ENCODE measurements around the gene EPHA2.
"Not testable (repeated sequence)": the region's sequence is repeated elsewhere in the genome, so short reads cannot be mapped to it uniquely, and the experiment has no call there.

The EPHA2 gene

DNA sequence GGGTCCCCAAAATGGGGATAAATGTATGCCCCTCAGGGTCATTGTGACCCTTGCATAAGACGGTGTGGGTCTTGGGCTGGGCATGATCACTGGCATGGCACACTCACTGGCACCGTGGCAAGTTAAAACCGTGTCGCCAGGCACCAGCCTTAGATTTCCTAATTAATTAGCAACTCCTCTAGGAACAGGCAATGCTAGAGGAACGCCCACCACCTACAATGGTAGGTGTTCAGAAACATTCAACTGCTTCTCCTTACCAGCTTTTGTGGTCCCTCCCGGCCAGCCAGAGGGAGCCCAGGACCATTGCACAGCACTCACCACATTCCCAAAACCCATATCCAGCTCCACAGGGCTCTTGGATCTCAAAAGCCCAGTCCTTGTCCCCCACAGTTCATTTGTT is 36.4 kb downstream of the EPHA2 start:
- DNase-seq (ENCODE audit: low read depth) = no peak

DNA sequence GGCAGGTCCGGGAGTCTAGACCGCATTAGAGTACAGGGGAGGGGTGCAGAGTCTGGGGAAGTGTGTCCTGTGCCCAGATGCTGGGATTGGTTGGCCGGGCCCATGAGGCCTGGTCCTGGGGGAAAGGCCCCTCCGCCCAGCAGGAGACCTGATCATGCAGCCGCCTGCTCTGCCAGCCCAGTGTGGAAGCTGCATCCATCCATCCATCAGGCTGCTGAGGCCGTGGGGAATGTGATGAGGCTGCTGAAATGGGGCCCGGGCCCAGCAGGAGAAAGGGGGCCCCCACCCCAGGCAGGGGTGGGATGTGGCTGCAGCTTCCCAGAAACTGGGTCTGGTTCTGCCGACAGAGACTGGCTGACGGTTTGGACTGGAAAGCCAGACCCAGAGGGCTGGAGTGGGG is 37.2 kb downstream of the EPHA2 start:
- DNase-seq (ENCODE audit: low read depth) = no peak

DNA sequence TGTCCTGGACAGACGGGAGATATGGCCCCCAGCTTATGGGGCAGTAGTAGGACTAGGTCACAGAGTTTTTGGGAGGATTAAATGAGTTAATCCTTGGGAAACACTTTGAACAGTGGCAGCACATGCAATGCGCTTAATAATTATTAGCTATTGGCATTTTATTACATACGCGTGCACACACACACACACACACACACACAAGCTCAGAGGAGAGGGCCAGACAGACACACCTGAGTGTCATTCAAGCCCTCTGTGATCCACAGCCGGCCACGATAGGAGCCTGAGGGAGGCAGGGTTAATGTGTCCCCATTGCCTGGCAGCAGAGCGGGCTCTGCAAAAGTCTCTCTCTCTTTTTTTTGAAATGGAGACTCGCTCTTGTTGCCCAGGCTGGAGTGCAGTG is 37.9 kb downstream of the EPHA2 start:
- no peak for DNase-seq (ENCODE audit: low read depth)

DNA sequence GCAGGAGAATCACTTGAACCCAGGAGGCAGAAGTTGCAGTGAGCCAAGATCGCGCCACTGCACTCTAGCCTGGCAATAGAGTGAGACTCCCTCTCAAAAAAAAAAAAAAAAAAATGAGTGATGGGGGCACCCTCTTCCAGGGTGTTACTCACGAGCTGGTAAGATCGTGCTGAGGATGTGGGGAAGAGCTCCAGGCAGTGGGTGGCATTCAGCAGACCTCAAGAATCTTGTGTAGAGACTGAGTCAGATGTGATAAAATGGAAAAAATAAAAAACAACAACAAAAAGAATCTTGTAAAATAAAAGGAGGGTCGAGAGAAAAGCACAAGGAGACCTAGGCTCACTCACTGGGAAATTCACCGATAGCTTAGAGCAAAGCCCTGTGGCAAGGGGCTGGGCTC is 38.5 kb downstream of the EPHA2 start:
- no peak for DNase-seq (ENCODE audit: low read depth)

DNA sequence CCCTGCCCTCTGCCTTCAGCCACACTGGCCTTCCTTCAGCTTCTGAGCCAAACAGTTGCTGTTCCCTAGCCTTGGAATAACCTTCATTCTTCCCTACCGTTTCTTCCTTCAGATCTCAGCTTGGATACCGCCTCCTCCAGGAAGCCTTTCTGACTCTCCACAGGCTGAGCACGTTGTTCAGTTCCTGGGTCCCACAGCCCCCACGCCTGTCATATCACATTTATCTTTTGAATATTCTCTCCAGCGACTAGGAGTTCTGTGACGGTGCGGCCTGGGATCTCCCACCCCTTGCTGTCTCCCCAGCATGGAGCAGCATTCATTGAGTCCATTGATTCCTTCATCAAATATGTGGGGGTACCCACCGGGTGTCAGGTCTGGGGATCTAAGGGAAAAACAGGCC is 39.2 kb downstream of the EPHA2 start:
- DNase-seq (ENCODE audit: low read depth) = no peak

DNA sequence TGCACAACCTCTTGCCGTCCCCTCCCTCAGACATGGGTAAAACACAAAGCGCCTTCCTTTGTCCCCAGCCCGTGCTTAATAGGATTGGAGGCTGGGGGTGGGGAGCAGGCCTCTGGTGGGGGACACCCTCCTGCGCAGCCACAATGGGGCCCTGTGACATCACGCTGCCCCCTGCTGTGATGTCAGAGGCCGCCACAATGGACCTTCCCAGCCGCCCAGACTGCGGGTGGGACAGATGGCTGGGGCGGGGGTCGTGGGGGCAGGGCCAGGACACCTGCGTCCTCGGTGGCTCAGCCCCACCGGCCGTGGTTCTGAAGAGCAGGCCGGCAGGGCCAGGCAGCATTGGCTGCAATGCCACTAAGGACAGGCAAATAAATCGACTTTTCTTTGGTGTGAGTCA is 39.9 kb downstream of the EPHA2 start:
- no peak for DNase-seq (ENCODE audit: low read depth)

DNA sequence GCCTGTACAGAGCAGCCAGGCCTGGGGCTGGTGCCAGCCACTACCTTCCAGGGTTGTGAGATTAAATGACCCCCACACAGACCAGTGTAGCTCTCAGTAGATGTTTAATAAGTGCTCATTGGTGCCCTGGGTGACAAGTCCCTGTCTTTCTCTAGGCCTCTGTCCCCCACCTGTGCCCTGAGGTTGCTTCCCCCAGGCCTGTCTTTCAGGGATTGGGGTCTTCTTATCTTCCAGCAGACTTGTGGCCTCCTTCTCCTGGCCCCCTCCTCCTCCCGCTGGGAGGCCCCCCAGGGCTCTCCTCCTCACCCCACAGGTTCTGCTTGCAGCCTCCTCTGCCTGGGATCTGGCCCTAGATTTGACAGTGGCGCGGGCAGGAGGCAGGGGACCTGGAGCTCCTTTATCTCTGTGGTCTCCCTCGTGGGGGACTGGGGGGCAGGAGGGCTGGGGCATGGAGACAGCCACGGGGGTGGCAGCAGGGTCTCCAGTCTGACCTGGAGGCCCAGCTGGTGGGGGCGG is 40.3 kb downstream of the EPHA2 start:
- no peak for DNase-seq (ENCODE audit: low read depth)

DNA sequence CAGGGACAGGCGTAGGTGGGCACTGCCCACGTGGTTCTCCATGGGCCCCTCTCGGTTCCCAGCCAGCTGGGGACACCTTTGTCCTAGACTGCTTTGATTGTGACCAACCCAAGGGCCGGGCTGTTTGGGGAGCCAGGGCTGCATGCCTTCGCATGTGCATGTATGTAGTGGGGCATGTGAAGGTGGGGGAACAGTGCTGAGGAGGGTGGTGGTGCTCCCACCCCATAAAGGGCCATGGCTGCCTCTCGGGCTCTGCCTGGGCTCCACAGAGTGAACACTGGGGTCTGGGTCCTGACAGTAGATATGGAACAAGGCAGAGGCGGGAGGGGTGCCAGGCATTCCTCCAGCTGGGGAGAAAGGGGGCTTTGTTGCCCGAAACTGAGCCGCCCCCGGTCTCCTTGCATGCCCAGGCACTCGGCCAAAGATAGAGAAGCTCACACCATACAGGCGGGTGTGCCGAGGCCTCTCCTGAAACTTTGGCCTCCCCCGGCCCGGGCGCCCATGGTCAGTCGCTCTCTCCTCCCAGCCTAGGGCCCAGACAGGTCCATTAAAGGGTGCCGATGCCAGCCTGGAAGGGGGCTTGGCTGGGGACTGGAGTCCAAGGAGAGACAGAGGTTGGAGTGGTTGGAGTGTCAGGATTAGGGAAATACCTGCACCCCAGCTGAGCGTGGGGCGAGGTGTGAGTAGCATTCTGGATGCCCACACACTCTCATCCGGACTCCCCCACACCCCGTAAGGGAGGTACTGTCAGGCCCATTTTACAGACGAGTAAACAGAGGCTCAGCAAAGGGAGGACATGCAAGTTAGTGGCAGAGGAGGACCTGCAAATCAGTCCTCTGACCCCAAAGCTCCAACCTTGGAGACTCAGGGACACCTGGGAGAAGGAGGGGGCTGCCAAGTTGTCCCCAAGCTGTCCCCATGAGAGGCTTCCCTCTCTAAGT is 41.1 kb downstream of the EPHA2 start:
- no peak for DNase-seq (ENCODE audit: low read depth)

DNA sequence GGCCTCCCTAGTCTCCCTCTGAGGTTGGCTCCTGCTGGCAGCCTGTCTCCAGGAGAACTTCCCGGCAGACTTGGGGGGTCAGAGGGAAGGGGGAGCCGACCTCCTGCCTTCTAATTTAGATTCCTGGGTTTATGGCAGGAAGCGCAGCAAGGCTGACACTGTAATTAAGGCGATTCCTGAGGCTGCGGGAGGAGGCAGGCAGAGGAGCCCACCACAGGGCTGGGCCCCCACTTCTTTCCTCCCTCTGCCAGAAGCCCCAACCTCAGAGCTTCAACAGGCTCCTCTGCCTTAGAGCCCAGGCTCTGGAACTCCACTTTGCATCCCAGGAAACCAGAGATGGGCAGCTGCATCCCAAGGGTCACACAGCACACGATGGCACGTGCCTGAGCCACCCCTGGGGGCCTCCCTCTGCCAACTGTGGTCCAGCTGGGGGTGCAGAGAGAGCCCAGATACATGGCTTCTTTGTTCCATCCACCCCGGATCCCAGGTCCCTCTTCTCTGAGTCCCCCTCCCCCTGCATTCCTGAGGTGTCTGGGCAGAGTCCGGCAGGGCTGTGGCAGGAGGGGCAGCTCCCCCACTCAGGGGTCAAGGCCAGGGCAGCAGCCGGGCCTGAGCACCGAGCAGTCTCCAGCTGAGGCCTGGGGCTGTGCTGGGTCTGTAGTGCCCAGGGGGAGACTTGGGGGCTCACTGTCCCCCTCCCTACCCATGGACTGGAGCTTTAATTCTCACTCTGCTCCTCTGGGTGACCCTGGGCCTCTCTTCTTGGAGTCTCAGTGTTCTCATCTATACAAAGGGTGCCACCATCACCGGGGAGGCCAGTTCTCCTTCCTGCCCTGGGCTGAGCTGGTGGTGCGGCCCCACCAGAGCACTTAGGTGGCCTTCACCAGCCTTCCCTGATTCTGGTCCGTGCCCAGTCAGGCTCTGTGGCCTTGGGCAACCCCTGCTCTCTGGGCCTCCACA is 43.0 kb downstream of the EPHA2 start:
- DNase-seq (ENCODE audit: low read depth) = peak; percentile 44

DNA sequence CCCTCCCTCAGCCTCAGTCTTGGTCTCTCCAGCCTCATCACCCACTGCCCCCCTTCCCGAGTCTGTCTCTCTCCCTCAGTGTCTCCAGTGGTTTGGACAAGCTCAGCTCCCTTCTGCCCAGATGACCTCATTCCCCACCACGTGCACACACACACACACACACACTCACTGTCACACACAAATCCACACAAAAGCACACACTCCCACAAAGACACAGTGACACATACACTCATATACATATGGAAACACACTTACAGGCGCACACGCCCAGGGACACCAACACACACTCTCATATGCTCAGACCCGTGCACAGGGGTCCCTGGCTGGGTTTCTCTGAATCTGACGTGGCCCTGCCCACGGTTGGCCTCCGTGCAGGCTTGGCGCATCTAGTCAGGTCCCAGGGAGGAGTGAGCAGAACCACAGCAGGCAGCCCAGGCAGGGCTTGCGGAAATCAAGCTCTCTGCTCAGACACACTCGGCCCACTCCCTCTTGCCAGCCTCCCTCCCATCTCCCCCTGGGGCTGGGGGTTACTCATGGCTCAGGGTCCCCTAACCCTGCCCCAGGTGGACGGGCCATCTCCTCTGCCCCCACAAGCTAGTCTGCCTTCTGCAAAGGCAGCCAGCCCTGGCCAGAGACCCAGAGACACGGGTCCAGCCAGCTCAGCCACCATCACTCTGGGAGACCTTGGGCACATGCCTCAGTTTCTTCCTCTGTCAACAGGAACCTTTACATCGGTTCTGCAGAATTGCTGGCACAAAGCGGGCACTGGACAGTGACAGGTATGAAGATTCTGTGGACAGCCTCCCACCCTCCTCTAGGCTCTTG is 43.9 kb downstream of the EPHA2 start:
- DNase-seq (ENCODE audit: low read depth) = peak; percentile 78

DNA sequence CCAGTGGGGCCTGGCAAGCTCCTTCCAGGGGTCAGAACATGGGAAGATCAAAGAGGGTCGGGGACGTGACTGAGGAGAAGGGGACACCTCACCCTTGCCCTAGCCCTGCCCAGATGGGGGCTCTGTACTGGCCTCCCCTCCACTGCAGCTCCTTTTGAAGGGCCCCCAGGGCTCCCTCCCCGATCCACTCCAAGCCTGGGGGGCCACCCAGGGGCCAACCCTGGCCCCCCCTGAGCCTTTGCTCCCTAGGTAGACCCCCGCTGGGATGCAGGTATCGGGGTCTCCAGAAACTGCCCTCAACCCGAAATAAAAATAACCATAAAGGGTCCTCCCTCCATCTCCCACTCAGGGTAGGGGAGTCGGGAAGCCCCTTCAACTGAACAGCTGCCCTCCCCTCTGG is 45.0 kb downstream of the EPHA2 start:
- DNase-seq (ENCODE audit: low read depth) = no peak

DNA sequence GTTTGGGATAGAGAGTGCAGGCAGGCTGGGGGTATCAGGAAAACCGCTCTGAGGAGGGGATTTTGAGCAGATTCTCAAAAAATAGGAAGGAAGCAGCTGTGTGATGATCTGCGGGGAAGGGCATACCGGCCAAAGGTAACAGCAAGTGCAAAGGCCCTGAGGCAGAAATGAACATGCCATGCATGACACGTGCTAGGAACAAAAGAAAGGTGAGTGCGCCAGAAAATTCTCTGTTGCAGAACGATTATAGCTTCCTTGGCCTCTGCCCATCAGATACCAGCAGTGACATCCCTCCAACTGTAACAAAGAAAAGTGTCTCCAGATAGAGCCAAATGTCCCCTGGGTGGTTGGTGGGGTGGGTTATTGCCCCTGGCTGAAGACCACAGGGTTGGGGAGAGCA is 45.4 kb downstream of the EPHA2 start:
- no peak for DNase-seq (ENCODE audit: low read depth)

DNA sequence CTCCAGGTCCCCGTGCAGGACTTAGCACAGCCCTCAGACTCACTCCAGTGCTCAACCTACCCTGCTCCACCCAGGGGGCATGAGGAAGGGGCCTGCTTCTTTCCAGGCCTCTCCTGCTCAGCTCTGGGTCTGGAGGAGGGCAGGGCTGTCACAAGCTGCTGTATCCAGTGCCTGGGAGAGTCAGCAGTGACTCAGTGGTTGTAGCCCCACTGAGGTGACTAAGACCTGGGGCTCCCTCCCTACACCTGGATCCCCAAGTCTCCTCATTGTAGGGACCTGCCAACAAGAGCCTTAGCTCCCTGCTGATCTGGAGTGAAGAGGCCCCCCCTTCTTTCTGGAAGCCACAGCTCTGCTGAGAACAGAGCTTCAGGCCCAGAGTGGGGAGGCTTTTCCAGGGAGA is 46.3 kb downstream of the EPHA2 start:
- no peak for DNase-seq (ENCODE audit: low read depth)

DNA sequence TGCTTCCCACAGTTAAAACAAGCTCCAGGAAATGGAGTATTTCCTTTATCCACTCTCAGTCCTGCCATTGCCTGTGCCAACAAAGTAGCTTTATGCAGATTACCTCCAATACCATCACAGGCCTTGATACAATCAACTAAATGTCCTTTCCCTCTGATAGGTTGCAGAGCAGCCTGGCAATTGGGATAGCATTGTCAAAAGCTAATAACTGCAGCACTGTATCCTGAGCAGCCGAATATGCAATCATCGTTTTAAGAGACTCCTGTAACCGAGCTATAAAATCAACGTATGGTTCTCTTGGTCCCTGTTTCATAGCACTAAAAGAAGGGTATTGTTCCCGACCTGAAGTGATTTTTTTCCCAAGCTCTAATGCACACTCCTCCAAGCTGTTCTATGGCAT is 48.8 kb downstream of the EPHA2 start:
- DNase-seq (ENCODE audit: low read depth) = not testable (repeated sequence)

DNA sequence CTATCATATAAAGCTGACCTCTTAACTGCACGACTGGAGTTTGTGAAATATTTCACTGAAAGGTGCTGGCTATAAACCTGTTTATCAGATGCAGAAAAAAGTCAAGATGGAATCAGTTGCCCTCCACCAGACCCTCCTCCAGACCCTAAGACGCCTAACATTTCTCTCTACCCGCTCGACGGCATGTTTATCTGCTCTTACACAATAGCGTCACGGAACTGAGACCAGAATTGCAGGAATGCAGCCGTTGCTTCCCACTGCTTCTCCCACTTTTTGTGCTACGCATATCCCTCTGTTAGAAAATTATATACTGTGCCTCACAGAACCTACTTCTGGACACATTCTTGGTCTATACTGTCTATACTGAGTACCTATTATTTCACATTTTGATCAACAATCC is 54.2 kb downstream of the EPHA2 start:
- no peak for DNase-seq (ENCODE audit: low read depth)

DNA sequence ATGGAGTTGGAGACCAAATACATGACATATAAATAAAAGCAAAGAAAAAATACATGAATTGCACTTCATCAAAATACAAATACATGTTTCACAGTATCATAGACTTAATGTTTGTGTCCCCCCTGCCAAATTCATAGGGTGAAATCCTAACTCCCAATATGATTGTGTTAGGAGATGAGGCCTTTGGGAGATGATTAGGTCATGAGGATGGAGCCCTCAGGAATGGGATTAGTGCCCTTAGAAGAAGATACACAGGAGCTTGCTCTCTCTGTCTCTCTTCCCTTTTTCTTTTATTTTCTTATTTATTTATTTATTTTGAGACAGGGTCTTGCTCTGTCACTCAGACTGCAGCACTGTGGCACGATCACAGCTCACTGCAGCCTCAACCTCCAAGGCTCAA is 56.5 kb downstream of the EPHA2 start:
- DNase-seq (ENCODE audit: low read depth) = no peak

DNA sequence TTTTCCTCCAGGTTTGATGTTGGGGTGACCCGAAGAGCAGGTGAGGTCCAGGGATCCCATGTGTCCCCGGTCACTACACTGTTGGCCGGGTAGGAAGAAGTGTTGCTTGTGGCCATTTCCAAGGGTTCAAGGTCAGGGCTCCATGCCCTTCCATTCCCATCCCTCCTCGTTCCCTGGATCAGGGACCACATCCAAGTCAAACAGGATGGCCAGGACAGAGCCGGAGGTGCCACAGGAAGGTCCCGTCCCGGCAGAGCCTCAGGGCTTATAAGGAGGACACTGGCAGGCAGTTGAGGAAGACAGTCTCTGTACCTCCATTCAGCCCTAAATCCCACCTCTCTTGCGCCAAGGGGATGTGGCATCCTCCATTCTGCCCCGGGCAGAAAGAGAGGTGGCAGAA is 60.4 kb downstream of the EPHA2 start:
- DNase-seq (ENCODE audit: low read depth) = no peak

DNA sequence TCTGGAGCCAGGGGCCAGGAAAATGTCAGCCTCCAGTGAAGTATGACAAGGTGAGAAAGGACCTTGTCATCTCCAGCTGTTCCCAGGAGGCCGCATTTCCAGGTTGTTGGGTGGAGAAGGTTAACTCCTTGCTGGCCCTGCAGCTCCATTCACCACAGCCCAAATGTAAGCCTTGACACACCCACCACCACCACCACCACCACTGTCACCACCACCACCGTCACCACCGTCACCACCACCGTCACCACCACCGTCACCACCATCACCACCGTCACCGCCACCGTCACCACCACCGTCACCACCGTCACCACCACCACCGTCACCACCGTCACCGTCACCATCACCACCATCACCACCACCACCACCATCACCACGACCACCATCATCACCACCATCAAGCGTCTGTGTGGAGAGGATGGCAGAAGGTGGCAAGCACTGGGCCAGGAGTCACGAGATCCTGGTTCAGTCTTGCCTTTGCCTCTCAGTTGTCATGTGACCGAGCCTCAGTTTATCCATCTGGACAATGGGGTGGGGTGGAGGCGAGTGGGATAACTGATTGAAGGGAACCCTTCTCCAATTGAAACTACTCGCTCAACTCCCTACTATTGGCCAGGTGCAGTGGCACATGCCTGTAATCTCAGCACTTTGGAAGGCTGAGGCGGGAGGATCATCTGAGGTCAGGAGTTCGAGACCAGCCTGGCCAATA is 61.3 kb downstream of the EPHA2 start:
- no peak for DNase-seq (ENCODE audit: low read depth)

DNA sequence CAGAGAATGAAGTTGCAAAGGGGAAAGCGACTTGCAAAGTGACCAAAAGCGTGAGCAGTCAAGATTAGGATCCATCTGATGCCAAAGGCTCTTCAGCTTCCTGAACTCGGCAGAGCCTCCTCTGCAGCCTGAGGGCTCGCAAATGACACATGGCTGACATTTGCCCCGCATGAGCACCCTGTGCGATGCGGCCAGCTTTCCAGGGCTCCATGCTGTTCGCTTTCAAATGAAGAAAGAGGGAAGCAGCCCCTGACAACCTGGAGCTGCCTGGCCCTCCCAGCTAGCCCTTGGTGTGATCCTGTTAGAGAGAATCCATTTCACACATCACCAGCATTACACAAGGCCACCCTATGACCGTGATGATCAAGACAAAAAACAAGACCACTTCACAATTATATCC is 62.3 kb downstream of the EPHA2 start:
- no peak for DNase-seq (ENCODE audit: low read depth)

DNA sequence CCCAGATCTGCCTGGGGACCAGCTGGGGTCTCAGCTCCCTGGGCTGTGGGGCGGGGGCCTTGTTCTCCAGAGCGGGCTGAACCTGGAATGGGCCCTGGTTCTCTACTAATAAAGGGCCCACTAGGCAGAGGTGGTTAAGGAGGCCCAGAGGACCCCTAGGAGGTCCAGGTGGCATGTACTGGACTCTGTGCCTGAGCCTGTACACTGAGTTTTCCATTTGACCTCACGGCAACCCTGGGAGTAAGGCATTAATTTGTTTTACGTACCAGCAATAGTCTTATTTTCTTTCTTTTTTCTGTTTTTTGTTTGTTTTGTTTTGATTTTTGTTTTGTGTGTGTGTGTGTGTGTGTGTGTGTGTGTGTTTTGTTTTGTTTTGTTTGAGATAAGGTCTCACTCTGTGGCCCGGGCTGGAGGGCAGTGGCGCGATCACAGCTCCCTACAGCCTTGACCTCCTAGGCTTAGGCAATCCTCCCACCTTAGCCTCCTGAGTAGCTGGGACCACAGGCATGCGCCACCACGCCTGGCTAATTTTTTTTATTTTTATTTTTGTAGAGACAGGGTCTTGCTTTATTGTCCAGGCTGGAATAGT is 62.9 kb downstream of the EPHA2 start:
- DNase-seq (ENCODE audit: low read depth) = no peak

All from iris pigment epithelial cell (primary cell).